HepG2 (cell line): ENCODE data around the gene ZNF154. TPM values are rescaled to one million over a fixed set of nuclear protein-coding genes. Genes with fewer than 3 reads are reported as not detected.

ENCODE experiments used
- BRF2 ChIP-seq: sonication (generic); formaldehyde crosslinking; IDR thresholded peaks from 2 replicates; pipeline ENCODE4 v1.8.1; 2022; ENCODE audit warnings: mild to moderate bottlenecking, missing genetic modification reagents
- ELF3 ChIP-seq: IDR thresholded peaks from 2 replicates; pipeline ENCODE4 v1.6.1; 2016; ENCODE audit warnings: missing genetic modification reagents, missing compliant biosample characterization
- GLI4 ChIP-seq: sonication (generic); formaldehyde crosslinking; IDR thresholded peaks from 2 replicates; pipeline ENCODE4 v1.5.1; 2020; ENCODE audit warnings: missing genetic modification reagents, mild to moderate bottlenecking, moderate library complexity, borderline replicate concordance
- HES4 ChIP-seq: sonication (generic); formaldehyde crosslinking; IDR thresholded peaks from 2 replicates; pipeline ENCODE4 v1.9.0; 2021; ENCODE audit warnings: mild to moderate bottlenecking, missing genetic modification reagents, borderline replicate concordance
- HNRNPH1 ChIP-seq: fragments of 200-400 bp; formaldehyde crosslinking; optimal IDR thresholded peaks from 2 replicates; pipeline ENCODE3; 2017; ENCODE audit warnings: mild to moderate bottlenecking, low read depth, low read length
- JUNB ChIP-seq: sonication (generic); formaldehyde crosslinking; IDR thresholded peaks from 2 replicates; pipeline ENCODE4 v1.8.0; 2022; ENCODE audit warnings: missing genetic modification reagents, mild to moderate bottlenecking, borderline replicate concordance
- KLF13 ChIP-seq: sonication (generic); formaldehyde crosslinking; IDR thresholded peaks from 2 replicates; pipeline ENCODE4 v1.4.0; 2020; ENCODE audit warnings: mild to moderate bottlenecking, missing genetic modification reagents
- MED13 ChIP-seq: sonication (generic); formaldehyde crosslinking; IDR thresholded peaks from 2 replicates; pipeline ENCODE4 v1.5.0; 2020; ENCODE audit warnings: missing genetic modification reagents
- MXI1 ChIP-seq: IDR thresholded peaks from 3 replicates; pipeline ENCODE4 v1.6.1; 2012; ENCODE audit warnings: low read depth, low read length, inconsistent platforms, borderline replicate concordance
- NCOA1 ChIP-seq: sonication (generic); formaldehyde crosslinking; IDR thresholded peaks from 2 replicates; pipeline ENCODE4 v1.9.0; 2021; ENCODE audit warnings: missing genetic modification reagents
- NR0B2 ChIP-seq: sonication (generic); formaldehyde crosslinking; IDR thresholded peaks from 2 replicates; pipeline ENCODE4 v1.4.0; 2020; ENCODE audit warnings: mild to moderate bottlenecking, missing genetic modification reagents
- ONECUT2 ChIP-seq: sonication (generic); formaldehyde crosslinking; IDR thresholded peaks from 2 replicates; pipeline ENCODE4 v1.4.0; 2020; ENCODE audit warnings: missing genetic modification reagents
- PRMT3 ChIP-seq: sonication (generic); formaldehyde crosslinking; IDR thresholded peaks from 2 replicates; pipeline ENCODE4 v1.8.1; 2022; ENCODE audit warnings: low read depth, mild to moderate bottlenecking, moderate library complexity, missing genetic modification reagents, borderline replicate concordance
- REPIN1 ChIP-seq: sonication (generic); formaldehyde crosslinking; IDR thresholded peaks from 2 replicates; pipeline ENCODE4 v1.8.0; 2022; ENCODE audit warnings: missing genetic modification reagents, low read depth, mild to moderate bottlenecking, borderline replicate concordance
- SP2 ChIP-seq: sonication (generic); formaldehyde crosslinking; IDR thresholded peaks from 2 replicates; pipeline ENCODE4 v1.5.1; 2020; ENCODE audit warnings: mild to moderate bottlenecking, missing genetic modification reagents
- ZNF20 ChIP-seq: sonication (generic); formaldehyde crosslinking; IDR thresholded peaks from 2 replicates; pipeline ENCODE4 v1.4.0; 2020; ENCODE audit warnings: mild to moderate bottlenecking, moderate library complexity, missing genetic modification reagents
- ZNF276 ChIP-seq: sonication (generic); formaldehyde crosslinking; IDR thresholded peaks from 2 replicates; pipeline ENCODE4 v1.4.0; 2020; ENCODE audit warnings: mild to moderate bottlenecking, low read depth, missing genetic modification reagents
- ZNF513 ChIP-seq: sonication (generic); formaldehyde crosslinking; conservative IDR thresholded peaks from 2 replicates; pipeline ENCODE4 v1.5.0; 2020; ENCODE audit warnings: missing genetic modification reagents
- ZNF557 ChIP-seq: sonication (generic); formaldehyde crosslinking; IDR thresholded peaks from 2 replicates; pipeline ENCODE4 v1.4.0; 2020; ENCODE audit warnings: missing genetic modification reagents
- ZNF567 ChIP-seq: sonication (generic); formaldehyde crosslinking; IDR thresholded peaks from 2 replicates; pipeline ENCODE4 v1.8.1; 2023; ENCODE audit warnings: mild to moderate bottlenecking, missing genetic modification reagents, borderline replicate concordance
- ZNF576 ChIP-seq: sonication (generic); formaldehyde crosslinking; IDR thresholded peaks from 2 replicates; pipeline ENCODE4 v1.4.0; 2020; ENCODE audit warnings: mild to moderate bottlenecking, missing genetic modification reagents
- ZNF749 ChIP-seq: sonication (generic); formaldehyde crosslinking; IDR thresholded peaks from 2 replicates; pipeline ENCODE4 v1.8.0; 2022; ENCODE audit warnings: mild to moderate bottlenecking, missing genetic modification reagents, moderate library complexity, borderline replicate concordance
- ZNF850 ChIP-seq: sonication (generic); formaldehyde crosslinking; conservative IDR thresholded peaks from 2 replicates; pipeline ENCODE4 v1.9.0; 2021; ENCODE audit warnings: mild to moderate bottlenecking, missing genetic modification reagents
- ZSCAN29 ChIP-seq: sonication (generic); formaldehyde crosslinking; conservative IDR thresholded peaks from 2 replicates; pipeline ENCODE4 v1.4.0; 2020; ENCODE audit warnings: mild to moderate bottlenecking, missing genetic modification reagents
- polyA plus RNA-seq, 8 experiments: library from polyadenylated mRNA; depleted of rRNA in 3 of 8; stranded (reverse) in 7 of 8; unstranded in 1 of 8; fragments of >200 nt; fragmentation: Illumina TruSeq in 4 of 8; extraction: Trizol in 4 of 8; gene quantifications; 2 replicates each; pipeline versions ENCODE4 v1.2.1 to v1.2.3, GENCODE V29; 2011 to 2016; ENCODE audit warnings: low read depth in 4 of 8, missing spikeins in 1 of 8, mixed read lengths in 1 of 8; ENCODE audit not compliant: insufficient read depth in 1 of 8
- total RNA-seq, 5 experiments: library from RNA; depleted of rRNA; stranded (reverse); fragments of >200 nt; fragmentation: Illumina TruSeq; extraction: Trizol; gene quantifications; 2 replicates each; pipeline ENCODE4 v1.2.3, GENCODE V29; 2016; ENCODE audit warnings: low read depth in 1 of 5

ZNF154 gene
- total and polyA plus RNA-seq, 2 of the 13 experiments (the other 11 are each of a cell fraction or from before 2014, with no cell fraction given), result not detected

- TF ChIP-seq REPIN1 (CRISPR knock-in tag) (no peak), ZNF20 (no peak), JUNB (CRISPR knock-in tag) (no peak), HES4 (CRISPR knock-in tag) (0 out of 2 replicates have a peak, but pooled peaks have one; percentile 31), MED13 (CRISPR knock-in tag) (peak; percentile 37; the same call in 1 of the 2 replicates), ONECUT2 (CRISPR knock-in tag) (no peak; the same call in 1 of the 2 replicates), PRMT3 (no peak), BRF2 (CRISPR knock-in tag) (no peak), ZNF567 (CRISPR knock-in tag) (0 out of 2 replicates have a peak, but pooled peaks have one; percentile 50), ZNF557 (CRISPR knock-in tag) (no peak), MXI1 (no peak), ZNF276 (CRISPR knock-in tag) (0 out of 2 replicates have a peak, but pooled peaks have one; percentile 65), ZNF850 (CRISPR knock-in tag) (no peak), KLF13 (CRISPR knock-in tag) (no peak), NR0B2 (CRISPR knock-in tag) (no peak), ZNF749 (CRISPR knock-in tag) (no peak), HNRNPH1 (no peak), NCOA1 (0 out of 2 replicates have a peak, but pooled peaks have one; percentile 62), ZSCAN29 (CRISPR knock-in tag) (no peak), SP2 (CRISPR knock-in tag) (peak; percentile 94), ZNF576 (CRISPR knock-in tag) (no peak), ZNF513 (no peak), ELF3 (peak; percentile 53; the same call in 1 of the 2 replicates), GLI4 (CRISPR knock-in tag) (peak; percentile 82; the same call in 1 of the 2 replicates)
Observed at GRCh38 chr19:57746580-57747471, 37.8 kb upstream of the ZNF154 start, which contains the start of gene ZNF776 (continued).
